ENCODE data around the gene POLR3B.

- no peak for TF ChIP-seq POLR2A (IDR thresholded peaks at IDR 0.05)
- TF ChIP-seq CTCF (IDR thresholded peaks at IDR 0.05): no peak
Measured at GRCh38 chr12:106331599-106331998, 25.9 kb upstream of the POLR3B start.
